ENCODE data around the gene IFNK. TPM values are rescaled to one million over a fixed set of nuclear protein-coding genes. Genes with fewer than 3 reads are reported as not detected.

Gene IFNK
- total RNA-seq, 6 experiments from 2014 or later, result not detected

DNA sequence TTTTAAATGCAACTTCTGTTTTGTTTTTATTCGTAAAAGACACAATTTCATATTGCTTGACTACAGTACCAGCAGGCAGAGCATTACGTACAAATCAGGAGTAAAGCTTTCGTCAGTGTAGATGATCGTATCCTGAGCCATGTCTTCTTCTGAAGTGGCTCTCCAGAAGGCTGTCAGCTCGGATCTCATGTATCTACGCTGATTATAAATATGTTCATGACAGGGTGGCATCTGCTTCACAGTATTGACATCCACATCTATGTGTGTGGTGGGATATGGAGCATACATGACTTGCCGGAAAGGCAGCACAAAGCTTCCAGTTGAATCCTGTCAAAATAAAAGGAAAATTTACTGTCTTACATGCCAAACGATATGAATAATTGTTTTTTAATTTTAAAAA is 32.4 kb downstream of the IFNK start:
- Histone ChIP-seq H3K4me1 (no peaks in the 10 kb centered on the region), H3K27ac (no peak overlapping the region), H3K36me3 (peaks cover 0 to 34% (median 8%) of the 10 kb centered on the region in 4 donors), H3K4me3 (no peak overlapping the region), H3K27me3 (no peaks in the 10 kb centered on the region), H3K9me3 (no peaks in the 10 kb centered on the region)
- TF ChIP-seq POLR2A (IDR thresholded peaks at IDR 0.05), result no peak
- TF ChIP-seq, protein P1, sequence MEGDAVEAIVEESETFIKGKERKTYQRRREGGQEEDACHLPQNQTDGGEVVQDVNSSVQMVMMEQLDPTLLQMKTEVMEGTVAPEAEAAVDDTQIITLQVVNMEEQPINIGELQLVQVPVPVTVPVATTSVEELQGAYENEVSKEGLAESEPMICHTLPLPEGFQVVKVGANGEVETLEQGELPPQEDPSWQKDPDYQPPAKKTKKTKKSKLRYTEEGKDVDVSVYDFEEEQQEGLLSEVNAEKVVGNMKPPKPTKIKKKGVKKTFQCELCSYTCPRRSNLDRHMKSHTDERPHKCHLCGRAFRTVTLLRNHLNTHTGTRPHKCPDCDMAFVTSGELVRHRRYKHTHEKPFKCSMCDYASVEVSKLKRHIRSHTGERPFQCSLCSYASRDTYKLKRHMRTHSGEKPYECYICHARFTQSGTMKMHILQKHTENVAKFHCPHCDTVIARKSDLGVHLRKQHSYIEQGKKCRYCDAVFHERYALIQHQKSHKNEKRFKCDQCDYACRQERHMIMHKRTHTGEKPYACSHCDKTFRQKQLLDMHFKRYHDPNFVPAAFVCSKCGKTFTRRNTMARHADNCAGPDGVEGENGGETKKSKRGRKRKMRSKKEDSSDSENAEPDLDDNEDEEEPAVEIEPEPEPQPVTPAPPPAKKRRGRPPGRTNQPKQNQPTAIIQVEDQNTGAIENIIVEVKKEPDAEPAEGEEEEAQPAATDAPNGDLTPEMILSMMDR (IDR thresholded peaks at IDR 0.05), result no peak
- DNase-seq (no peak), ATAC-seq (no peak)
- WGBS (ENCODE audit: insufficient coverage, low coverage, low lambda C conversion rate, missing lambda C conversion rate), result 88% methylated on average over 8 of the region's 8 CpGs
- intact Hi-C loops (cut with DNase I), result loop anchor here in 1 of 2 donors (10.0 kb wide), 1 partner anchor 222 kb away; no protein-coding TSS in a partner anchor

DNA sequence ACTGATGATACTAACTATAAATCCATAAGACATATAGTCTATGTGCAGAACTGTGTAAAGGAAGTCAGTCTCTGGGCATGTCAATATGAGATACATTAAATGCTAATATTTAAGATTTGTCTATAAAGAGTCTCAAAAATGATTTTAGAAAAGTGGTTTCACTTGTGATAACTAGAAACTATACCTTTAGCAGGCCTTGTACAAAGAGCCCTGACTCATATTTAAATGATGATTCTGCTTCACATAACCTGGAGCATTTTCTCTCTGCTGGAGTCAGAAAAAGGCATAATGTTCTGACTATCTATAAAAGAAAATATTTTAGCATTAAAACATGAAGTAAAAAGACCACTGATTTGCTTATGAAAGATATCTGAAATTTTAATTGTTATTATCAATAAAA is 34.2 kb downstream of the IFNK start:
- DNase-seq (no peak), ATAC-seq (no peak)
- Histone ChIP-seq H3K27ac (no peak overlapping the region), H3K9me3 (no peaks in the 10 kb centered on the region), H3K4me3 (no peak overlapping the region), H3K36me3 (peaks cover 0 to 43% (median 8%) of the 10 kb centered on the region in 4 donors), H3K4me1 (no peaks in the 10 kb centered on the region), H3K27me3 (no peaks in the 10 kb centered on the region)
- intact Hi-C loops (cut with DNase I), result loop anchor here in 1 of 2 donors (10.0 kb wide), 1 partner anchor 224 kb away; no protein-coding TSS in a partner anchor
- no peak for TF ChIP-seq POLR2A (IDR thresholded peaks at IDR 0.05)
- TF ChIP-seq, protein P1 (IDR thresholded peaks at IDR 0.05), result no peak

DNA sequence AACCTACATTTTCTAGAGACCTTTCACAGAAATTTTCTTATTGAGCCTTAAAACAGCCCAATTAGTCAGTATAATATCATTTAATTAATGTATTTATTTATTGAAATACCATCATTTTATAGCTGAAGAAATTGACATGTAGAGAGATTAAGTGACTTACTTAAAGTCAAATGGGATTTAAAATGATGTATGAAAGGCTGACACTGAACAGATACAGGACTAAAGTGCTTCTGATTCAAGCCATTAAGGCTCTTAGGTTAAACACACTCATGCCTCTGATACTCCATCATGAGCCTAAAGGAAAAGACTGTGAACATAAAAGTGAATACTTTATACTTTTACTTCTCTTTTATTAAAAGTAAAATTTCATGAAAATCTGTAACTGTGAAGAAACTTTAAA is 36.4 kb downstream of the IFNK start:
- intact Hi-C loops (cut with DNase I), result no loop called here
- DNase-seq (no peak), ATAC-seq (no peak)
- H3K4me3 ChIP-seq, result no peak overlapping the region
- peaks cover 0 to 37% (median 8%) of the 10 kb centered on the region in 4 donors for H3K36me3 ChIP-seq
- H3K4me1 ChIP-seq, result peaks cover 0 to 1% (median 0%) of the 10 kb centered on the region in 4 donors
- H3K9me3 ChIP-seq, result no peaks in the 10 kb centered on the region
- H3K27me3 ChIP-seq, result no peaks in the 10 kb centered on the region
- TF ChIP-seq, protein P1 (IDR thresholded peaks at IDR 0.05), result no peak
- TF ChIP-seq POLR2A (IDR thresholded peaks at IDR 0.05), result no peak
- H3K27ac ChIP-seq, result no peak overlapping the region

DNA sequence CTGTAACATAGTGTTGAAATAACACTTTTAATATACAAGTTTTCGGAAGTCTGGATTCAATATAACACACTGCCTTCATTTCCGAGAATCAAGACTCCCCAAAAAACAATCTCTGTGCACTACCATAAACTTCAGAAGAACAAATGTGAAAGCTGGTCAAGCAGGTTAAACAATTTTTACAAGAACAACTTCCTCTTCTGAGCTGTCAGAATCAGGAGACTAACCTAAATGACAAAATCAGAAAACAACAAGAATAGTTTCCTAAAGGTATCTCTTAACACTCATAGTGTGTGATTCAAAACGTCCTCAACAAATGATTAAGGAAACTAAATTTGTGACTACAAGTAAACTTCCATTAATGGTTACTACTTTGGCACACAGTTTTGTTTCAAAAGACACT is 37.6 kb downstream of the IFNK start:
- peaks cover 0 to 25% (median 5%) of the 10 kb centered on the region in 4 donors for H3K36me3 ChIP-seq
- DNase-seq, result no peak
- WGBS (ENCODE audit: insufficient coverage, low coverage, low lambda C conversion rate, missing lambda C conversion rate), result 77% methylated on average over 3 of the region's 3 CpGs

More for the DNA sequence above, 37.6 kb downstream of the IFNK start:
- TF ChIP-seq POLR2A (IDR thresholded peaks at IDR 0.05), result no peak
- TF ChIP-seq, protein P1 (IDR thresholded peaks at IDR 0.05), result no peak
- intact Hi-C loops (cut with DNase I), result no loop called here
- Histone ChIP-seq H3K27ac (no peak overlapping the region), H3K4me1 (peaks cover 0 to 13% (median 0%) of the 10 kb centered on the region in 4 donors), H3K9me3 (no peaks in the 10 kb centered on the region), H3K4me3 (no peak overlapping the region), H3K27me3 (no peaks in the 10 kb centered on the region)
- ATAC-seq, result no peak
